Uterus (tissue), 2 donors: Measurements from ENCODE around the gene SMAD2.

Experiments
- CTCF ChIP-seq, 4 experiments: fragments of 200-600 bp in 2 of 4; fragments of 450-650 bp in 2 of 4; sonication (generic) in 2 of 4; IDR thresholded peaks; one replicate each; pipeline ENCODE4 v1.5.1; 2016 to 2019; ENCODE audit warnings: antibody characterized with exemption in 4 of 4, mild to moderate bottlenecking in 2 of 4, moderate library complexity in 1 of 4
- POLR2A ChIP-seq, 2 donors: fragments of 450-650 bp; IDR thresholded peaks; one replicate each; pipeline ENCODE4 v1.6.1; 2016; ENCODE audit warnings: antibody characterized with exemption in 2 of 2, mild to moderate bottlenecking in 1 of 2, moderate library complexity in 1 of 2

- no peak for TF ChIP-seq POLR2A (IDR thresholded peaks at IDR 0.05)
- no peak for TF ChIP-seq CTCF (IDR thresholded peaks at IDR 0.05)
Observed at GRCh38 chr18:47844828-47845498, 85.5 kb downstream of the SMAD2 start.
